OCI-LY1 (cell line): Measurements from ENCODE around the gene DOCK7.

ENCODE experiments used
- H2AFZ ChIP-seq: fragments of 200-600 bp; sonication (generic), shearing (Covaris generic); 2 replicates; pipeline ENCODE4 v1.6.0; 2014; ENCODE audit warnings: antibody characterized with exemption, mild to moderate bottlenecking, low read length
- H3F3A ChIP-seq: fragments of 200-600 bp; sonication (generic), shearing (Covaris generic); 2 replicates; pipeline ENCODE4 v1.6.0; 2014; ENCODE audit warnings: mild to moderate bottlenecking, antibody characterized with exemption, low read length, moderate library complexity; ENCODE audit not compliant: insufficient read depth
- H3K27ac ChIP-seq: fragments of 200-600 bp; sonication (generic); 2 replicates; pipeline ENCODE4 v1.5.1; 2014; ENCODE audit warnings: low read length, mixed run types, mild to moderate bottlenecking, low read depth; ENCODE audit not compliant: poor library complexity, severe bottlenecking
- H3K27me3 ChIP-seq: fragments of 200-600 bp; sonication (generic); 2 replicates; pipeline ENCODE4 v1.6.0; 2014; ENCODE audit warnings: antibody characterized with exemption, mild to moderate bottlenecking, low read length, moderate library complexity; ENCODE audit not compliant: insufficient read depth
- H3K36me3 ChIP-seq: fragments of 200-600 bp; sonication (generic); 2 replicates; pipeline ENCODE4 v1.6.1; 2014; ENCODE audit warnings: mild to moderate bottlenecking, antibody characterized with exemption, low read length, moderate library complexity, mixed read lengths; ENCODE audit not compliant: insufficient read depth
- H3K4me1 ChIP-seq: fragments of 200-600 bp; sonication (generic); 2 replicates; pipeline ENCODE4 v1.5.1; 2014; ENCODE audit warnings: mild to moderate bottlenecking, low read length, moderate library complexity; ENCODE audit not compliant: insufficient read depth, severe bottlenecking
- H3K4me2 ChIP-seq: fragments of 200-600 bp; sonication (generic), shearing (Covaris generic); 2 replicates; pipeline ENCODE4 v1.6.1; 2014; ENCODE audit warnings: low read length
- H3K4me3 ChIP-seq: fragments of 200-600 bp; sonication (generic); 2 replicates; pipeline ENCODE4 v1.5.1; 2014; ENCODE audit warnings: low read length, low read depth, mild to moderate bottlenecking, mixed read lengths; ENCODE audit not compliant: poor library complexity, severe bottlenecking
- H3K79me2 ChIP-seq: fragments of 200-600 bp; shearing (Covaris generic); 2 replicates; pipeline ENCODE4 v1.6.1; 2016; ENCODE audit warnings: mixed run types, low read length, mixed read lengths; ENCODE audit not compliant: insufficient read depth
- H3K9ac ChIP-seq: fragments of 200-600 bp; sonication (generic), shearing (Covaris generic); 2 replicates; pipeline ENCODE4 v1.6.1; 2014; ENCODE audit warnings: mild to moderate bottlenecking, low read length, mixed read lengths
- H3K9me2 ChIP-seq: fragments of 200-600 bp; sonication (generic), shearing (Covaris generic); 2 replicates; pipeline ENCODE4 v1.6.1; 2014; ENCODE audit warnings: low read depth, mild to moderate bottlenecking, low read length, mixed read lengths
- H3K9me3 ChIP-seq: fragments of 200-600 bp; shearing (Covaris generic); 2 replicates; pipeline ENCODE4 v1.6.1; 2014; ENCODE audit warnings: low read length, mixed read lengths
- H4K20me1 ChIP-seq: fragments of 200-600 bp; sonication (generic), shearing (Covaris generic); 2 replicates; pipeline ENCODE4 v1.6.0; 2016; ENCODE audit warnings: mild to moderate bottlenecking, low read length; ENCODE audit not compliant: insufficient read depth
- CTCF ChIP-seq: fragments of 200-600 bp; sonication (generic), shearing (Covaris generic); IDR thresholded peaks from 2 replicates; pipeline ENCODE4 v1.5.1; 2017; ENCODE audit warnings: mild to moderate bottlenecking, antibody characterized with exemption, low read length, moderate library complexity, mixed read lengths
- EZH2 ChIP-seq: fragments of 200-600 bp; sonication (generic), shearing (Covaris generic); IDR thresholded peaks from 2 replicates; pipeline ENCODE4 v1.8.0; 2017; ENCODE audit warnings: borderline replicate concordance, mixed run types, mild to moderate bottlenecking, antibody characterized with exemption, low read length, moderate library complexity, mixed read lengths

DOCK7 gene

GRCh38 chr1:62717483-62717882, 29.3 kb upstream of the DOCK7 start:
- H3K27me3 ChIP-seq: no peaks in the 10 kb centered on the region
- H3K4me1 ChIP-seq: no peaks in the 10 kb centered on the region
- no peak overlapping the region for H3K4me2 ChIP-seq
- no peaks in the 10 kb centered on the region for H3K9me3 ChIP-seq
- no peaks in the 10 kb centered on the region for H3K9me2 ChIP-seq
- H3K36me3 ChIP-seq: no peaks in the 10 kb centered on the region
- no peaks in the 10 kb centered on the region for H4K20me1 ChIP-seq
- no peak overlapping the region for H3K9ac ChIP-seq
- no peaks in the 10 kb centered on the region for H3F3A ChIP-seq
- H3K79me2 ChIP-seq: no peaks in the 10 kb centered on the region
- H3K4me3 ChIP-seq: no peak overlapping the region
- H2AFZ ChIP-seq: no peak overlapping the region
- TF ChIP-seq CTCF (no peak), EZH2 (no peak)
- no peak overlapping the region for H3K27ac ChIP-seq

GRCh38 chr1:62716397-62716796, 28.2 kb upstream of the DOCK7 start:
- no peak overlapping the region for H3K4me2 ChIP-seq
- no peak overlapping the region for H3K27ac ChIP-seq

GRCh38 chr1:62712336-62713243, 24.4 kb upstream of the DOCK7 start:
- Histone ChIP-seq H3K9me3 (no peaks in the 10 kb centered on the region), H3K9ac (no peak overlapping the region), H3K4me3 (no peak overlapping the region), H3K79me2 (no peaks in the 10 kb centered on the region), H3K4me2 (no peak overlapping the region), H3K36me3 (no peaks in the 10 kb centered on the region), H3K27ac (no peak overlapping the region), H3F3A (no peaks in the 10 kb centered on the region), H3K4me1 (no peaks in the 10 kb centered on the region), H3K9me2 (no peaks in the 10 kb centered on the region), H2AFZ (no peak overlapping the region), H4K20me1 (no peaks in the 10 kb centered on the region), H3K27me3 (no peaks in the 10 kb centered on the region)
- TF ChIP-seq EZH2 (no peak), CTCF (no peak)

More at GRCh38 chr1:62716397-62716796, 28.2 kb upstream of the DOCK7 start:
- Histone ChIP-seq H3K79me2 (no peaks in the 10 kb centered on the region), H4K20me1 (no peaks in the 10 kb centered on the region), H3K9ac (no peak overlapping the region), H3F3A (no peaks in the 10 kb centered on the region), H3K9me3 (no peaks in the 10 kb centered on the region), H3K4me3 (no peak overlapping the region), H3K27me3 (no peaks in the 10 kb centered on the region), H3K4me1 (no peaks in the 10 kb centered on the region), H2AFZ (no peak overlapping the region), H3K36me3 (no peaks in the 10 kb centered on the region), H3K9me2 (no peaks in the 10 kb centered on the region)
- TF ChIP-seq EZH2 (no peak), CTCF (no peak)
